Measurements from ENCODE around the gene ADAMTS7.

DNA sequence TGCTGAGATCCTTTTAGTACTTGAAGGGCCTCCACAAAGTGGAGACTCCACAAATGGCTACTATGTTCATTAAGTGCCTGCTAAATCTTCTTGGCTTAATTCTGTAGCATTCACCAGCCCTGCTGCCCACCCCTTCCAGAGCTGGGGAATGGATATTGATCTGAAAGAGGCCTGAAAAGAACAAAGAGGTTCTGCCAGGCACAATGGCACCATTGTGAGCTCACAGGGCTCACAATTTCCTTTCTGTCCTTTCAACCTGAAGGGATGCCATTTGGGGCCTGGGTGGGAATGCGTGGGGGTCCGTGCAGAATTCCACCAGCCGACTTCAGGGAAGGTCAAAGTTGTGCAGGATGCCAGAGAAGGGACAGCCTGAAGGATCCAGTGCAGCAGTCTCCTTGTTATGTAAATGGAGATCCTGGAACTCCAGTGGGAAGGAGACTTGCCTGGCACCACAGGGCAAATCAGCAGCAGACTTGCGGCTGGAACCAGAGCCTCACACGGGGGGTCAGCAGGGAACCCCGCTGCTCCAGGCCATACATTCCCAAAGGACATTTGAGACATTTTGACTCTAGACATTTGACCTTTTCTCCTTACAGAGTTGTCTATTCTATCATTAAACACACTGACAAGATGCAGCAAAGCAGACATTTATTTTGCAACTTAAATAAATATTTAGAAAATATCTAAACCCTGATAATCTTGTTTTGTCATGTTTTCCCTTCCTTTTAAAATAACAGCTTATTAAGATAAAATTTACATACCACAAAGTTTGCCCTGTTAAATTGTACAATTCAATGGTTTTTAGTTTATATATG is 39.9 kb upstream of the ADAMTS7 start:
- TF ChIP-seq, protein P1, sequence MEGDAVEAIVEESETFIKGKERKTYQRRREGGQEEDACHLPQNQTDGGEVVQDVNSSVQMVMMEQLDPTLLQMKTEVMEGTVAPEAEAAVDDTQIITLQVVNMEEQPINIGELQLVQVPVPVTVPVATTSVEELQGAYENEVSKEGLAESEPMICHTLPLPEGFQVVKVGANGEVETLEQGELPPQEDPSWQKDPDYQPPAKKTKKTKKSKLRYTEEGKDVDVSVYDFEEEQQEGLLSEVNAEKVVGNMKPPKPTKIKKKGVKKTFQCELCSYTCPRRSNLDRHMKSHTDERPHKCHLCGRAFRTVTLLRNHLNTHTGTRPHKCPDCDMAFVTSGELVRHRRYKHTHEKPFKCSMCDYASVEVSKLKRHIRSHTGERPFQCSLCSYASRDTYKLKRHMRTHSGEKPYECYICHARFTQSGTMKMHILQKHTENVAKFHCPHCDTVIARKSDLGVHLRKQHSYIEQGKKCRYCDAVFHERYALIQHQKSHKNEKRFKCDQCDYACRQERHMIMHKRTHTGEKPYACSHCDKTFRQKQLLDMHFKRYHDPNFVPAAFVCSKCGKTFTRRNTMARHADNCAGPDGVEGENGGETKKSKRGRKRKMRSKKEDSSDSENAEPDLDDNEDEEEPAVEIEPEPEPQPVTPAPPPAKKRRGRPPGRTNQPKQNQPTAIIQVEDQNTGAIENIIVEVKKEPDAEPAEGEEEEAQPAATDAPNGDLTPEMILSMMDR (tag by site-specific recombination; IDR thresholded peaks at IDR 0.05) = no peak
- TF ChIP-seq RBAK (tag by site-specific recombination; IDR thresholded peaks at IDR 0.05) (no peak), ZNF561 (tag by site-specific recombination; IDR thresholded peaks at IDR 0.05; ENCODE audit: borderline replicate concordance) (no peak)
- TF ChIP-seq, protein P2, sequence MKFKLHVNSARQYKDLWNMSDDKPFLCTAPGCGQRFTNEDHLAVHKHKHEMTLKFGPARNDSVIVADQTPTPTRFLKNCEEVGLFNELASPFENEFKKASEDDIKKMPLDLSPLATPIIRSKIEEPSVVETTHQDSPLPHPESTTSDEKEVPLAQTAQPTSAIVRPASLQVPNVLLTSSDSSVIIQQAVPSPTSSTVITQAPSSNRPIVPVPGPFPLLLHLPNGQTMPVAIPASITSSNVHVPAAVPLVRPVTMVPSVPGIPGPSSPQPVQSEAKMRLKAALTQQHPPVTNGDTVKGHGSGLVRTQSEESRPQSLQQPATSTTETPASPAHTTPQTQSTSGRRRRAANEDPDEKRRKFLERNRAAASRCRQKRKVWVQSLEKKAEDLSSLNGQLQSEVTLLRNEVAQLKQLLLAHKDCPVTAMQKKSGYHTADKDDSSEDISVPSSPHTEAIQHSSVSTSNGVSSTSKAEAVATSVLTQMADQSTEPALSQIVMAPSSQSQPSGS (tag by site-specific recombination; IDR thresholded peaks at IDR 0.05; ENCODE audit: low read depth) = no peak
